PC-3 (cell line): Measurements from ENCODE around the gene CAMK1D. TPM values are rescaled to one million over a fixed set of nuclear protein-coding genes. Genes with fewer than 3 reads are reported as not detected.
"Not testable (repeated sequence)": the region's sequence is repeated elsewhere in the genome, so short reads cannot be mapped to it uniquely, and the experiment has no call there.

Experiments used
- ATAC-seq: fragments of 200-7000 bp; cut with Tn5 transposase; 2 replicates; pipeline ENCODE4 v1.9.1; 2020; ENCODE audit warnings: mild to moderate bottlenecking, moderate library complexity
- BruUV-seq: library from RNA; stranded (reverse); fragments of 400-500 nt; replicated peaks from 2 replicates; lab custom pipeline; 2021; lab: Mats Ljungman, UMichigan
- CTCF ChIA-PET: fragments of 300-600 bp; sonication (Branson Sonifier 250); formaldehyde crosslinking; loops from one replicate; lab custom pipeline; 2022; ENCODE audit warnings: antibody characterized with exemption; lab: Charles Lee
- POLR2A ChIA-PET: fragments of 300-600 bp; sonication (Branson Sonifier 250); formaldehyde crosslinking; loops from one replicate; lab custom pipeline; 2022; ENCODE audit warnings: antibody characterized with exemption; ENCODE audit not compliant: unreplicated experiment; lab: Charles Lee
- DNase-seq: peaks from one replicate; pipeline ENCODE4 v3.0.0-alpha.2; 2015
- H2AFZ ChIP-seq: fragments of 300-600 bp; sonication (generic); 2 replicates; pipeline ENCODE4 v1.6.0; 2016; ENCODE audit warnings: antibody characterized with exemption, low read length
- H3F3A ChIP-seq: fragments of 300-600 bp; sonication (generic); one replicate; pipeline ENCODE4 v1.6.0; 2017; ENCODE audit warnings: antibody characterized with exemption, low read length, control low read depth, mild to moderate bottlenecking; ENCODE audit not compliant: unreplicated experiment
- H3K27ac ChIP-seq: fragments of 300-600 bp; sonication (generic); 2 replicates; pipeline ENCODE4 v1.5.1; 2016; ENCODE audit warnings: mild to moderate bottlenecking, low read length
- H3K27me3 ChIP-seq: fragments of 300-600 bp; sonication (generic); 2 replicates; pipeline ENCODE4 v1.6.1; 2016; ENCODE audit warnings: low read length, mixed read lengths
- H3K36me3 ChIP-seq: fragments of 300-600 bp; sonication (generic); 2 replicates; pipeline ENCODE4 v1.6.1; 2016; ENCODE audit warnings: low read depth, mixed run types, low read length, mixed read lengths
- H3K4me1 ChIP-seq: fragments of 300-600 bp; sonication (generic); 2 replicates; pipeline ENCODE4 v1.5.1; 2016; ENCODE audit warnings: low read length; ENCODE audit not compliant: insufficient read depth
- H3K4me2 ChIP-seq: fragments of 300-600 bp; sonication (generic); 2 replicates; pipeline ENCODE4 v1.6.0; 2016; ENCODE audit warnings: low read length
- H3K4me3 ChIP-seq: fragments of 300-600 bp; sonication (generic); 2 replicates; pipeline ENCODE4 v1.5.1; 2016; ENCODE audit warnings: mild to moderate bottlenecking, low read length, mixed read lengths
- H3K79me2 ChIP-seq: fragments of 300-600 bp; sonication (generic); 2 replicates; pipeline ENCODE4 v1.6.1; 2017; ENCODE audit warnings: low read length, mixed read lengths
- H3K9ac ChIP-seq: fragments of 300-600 bp; sonication (generic); 2 replicates; pipeline ENCODE4 v1.6.0; 2016; ENCODE audit warnings: mild to moderate bottlenecking, low read length
- H3K9me2 ChIP-seq: fragments of 300-600 bp; sonication (generic); replicated peaks from 2 replicates; pipeline ENCODE4 v1.6.1; 2016; ENCODE audit warnings: mixed run types, low read length, mixed read lengths
- H3K9me3 ChIP-seq: fragments of 300-600 bp; sonication (generic); 2 replicates; pipeline ENCODE4 v1.6.1; 2016; ENCODE audit warnings: low read length, mixed read lengths
- H4K20me1 ChIP-seq: fragments of 300-600 bp; sonication (generic); 2 replicates; pipeline ENCODE4 v1.6.1; 2016; ENCODE audit warnings: low read length, mixed read lengths
- CTCF ChIP-seq: fragments of 300-600 bp; sonication (generic); conservative IDR thresholded peaks from 2 replicates; pipeline ENCODE4 v1.5.1; 2017; ENCODE audit warnings: antibody characterized with exemption, low read depth, mild to moderate bottlenecking, low read length
- EZH2 ChIP-seq: fragments of 300-600 bp; sonication (generic); IDR thresholded peaks from one replicate; pipeline ENCODE4 v1.6.1; 2017; ENCODE audit warnings: antibody characterized with exemption, mild to moderate bottlenecking, low read length; ENCODE audit not compliant: unreplicated experiment
- EZH2phosphoT487 ChIP-seq: fragments of 300-600 bp; sonication (generic); IDR thresholded peaks from 2 replicates; pipeline ENCODE4 v1.6.1; 2018; ENCODE audit warnings: mild to moderate bottlenecking, antibody characterized with exemption, low read length, borderline replicate concordance
- intact Hi-C: fragments of 100-400 bp; cut with micrococcal nuclease; formaldehyde crosslinking; loops from 2 replicates; pipeline ENCODE4 v1.9.0; 2023
- total RNA-seq: library from RNA; depleted of rRNA; stranded (reverse); fragments of >200 nt; gene quantifications from 2 replicates; pipeline ENCODE4 v1.2.3, GENCODE V29; 2014

The CAMK1D gene
- total RNA-seq, 1 experiment from 2014 or later, result 1.3 TPM

- H3K27ac ChIP-seq, result no peak overlapping the region
- H3K4me1 ChIP-seq, result no peaks in the 10 kb centered on the region
- no peak overlapping the region for H3K9ac ChIP-seq
- H2AFZ ChIP-seq, result no peak overlapping the region
- intact Hi-C loops, result no loop called here
- no peaks in the 10 kb centered on the region for H3K36me3 ChIP-seq
- no TSS peak for BruUV-seq
- H3K4me3 ChIP-seq, result no peak overlapping the region
- H4K20me1 ChIP-seq, result no peaks in the 10 kb centered on the region
- H3K4me2 ChIP-seq, result no peak overlapping the region
- no peaks in the 10 kb centered on the region for H3K79me2 ChIP-seq
- H3K9me2 ChIP-seq, result no peaks in the 10 kb centered on the region
- DNase-seq (no peak), ATAC-seq (no peak)
- H3K9me3 ChIP-seq, result no peaks in the 10 kb centered on the region
- H3K27me3 ChIP-seq, result no peaks in the 10 kb centered on the region
- CTCF ChIA-PET, result no interaction called here
- no peak for TF ChIP-seq EZH2phosphoT487
- no peak for TF ChIP-seq EZH2
- TF ChIP-seq CTCF, result no peak
- no peaks in the 10 kb centered on the region for H3F3A ChIP-seq
- POLR2A ChIA-PET, result no interaction called here
Measured at GRCh38 chr10:12358863-12359564, 9.7 kb downstream of the CAMK1D start.

- no peak for ATAC-seq
- POLR2A ChIA-PET, result no interaction called here
Measured at GRCh38 chr10:12360461-12360860, 11.1 kb downstream of the CAMK1D start.

GRCh38 chr10:12361115-12361514 lies 11.8 kb downstream of the CAMK1D start:
- H3F3A ChIP-seq, ATAC-seq, H3K4me3 ChIP-seq, H3K4me2 ChIP-seq, H3K36me3 ChIP-seq, intact Hi-C loops, DNase-seq, H3K27ac ChIP-seq, H3K9ac ChIP-seq, H3K27me3 ChIP-seq, H3K9me2 ChIP-seq, H3K4me1 ChIP-seq, H3K79me2 ChIP-seq, H3K9me3 ChIP-seq, CTCF ChIA-PET, H4K20me1 ChIP-seq, H2AFZ ChIP-seq, BruUV-seq, POLR2A ChIA-PET: not testable (repeated sequence)

More at GRCh38 chr10:12360461-12360860, 11.1 kb downstream of the CAMK1D start:
- Histone ChIP-seq H3K27ac (no peak overlapping the region), H2AFZ (no peak overlapping the region), H3K9me3 (no peaks in the 10 kb centered on the region), H4K20me1 (no peaks in the 10 kb centered on the region), H3K4me3 (no peak overlapping the region), H3K4me1 (no peaks in the 10 kb centered on the region), H3K27me3 (no peaks in the 10 kb centered on the region), H3K36me3 (no peaks in the 10 kb centered on the region), H3K79me2 (no peaks in the 10 kb centered on the region), H3K9me2 (no peaks in the 10 kb centered on the region), H3F3A (no peaks in the 10 kb centered on the region), H3K4me2 (no peak overlapping the region), H3K9ac (no peak overlapping the region)
- DNase-seq, result no peak
- BruUV-seq, result no TSS peak
- CTCF ChIA-PET, result no interaction called here
- TF ChIP-seq EZH2 (no peak), EZH2phosphoT487 (no peak), CTCF (no peak)
- intact Hi-C loops, result no loop called here
